ENCODE data around the gene EHHADH. TPM values are rescaled to one million over a fixed set of nuclear protein-coding genes. Genes with fewer than 3 reads are reported as not detected.

Gene EHHADH
- total RNA-seq, 1 experiment from 2014 or later = 10.7 TPM

DNA sequence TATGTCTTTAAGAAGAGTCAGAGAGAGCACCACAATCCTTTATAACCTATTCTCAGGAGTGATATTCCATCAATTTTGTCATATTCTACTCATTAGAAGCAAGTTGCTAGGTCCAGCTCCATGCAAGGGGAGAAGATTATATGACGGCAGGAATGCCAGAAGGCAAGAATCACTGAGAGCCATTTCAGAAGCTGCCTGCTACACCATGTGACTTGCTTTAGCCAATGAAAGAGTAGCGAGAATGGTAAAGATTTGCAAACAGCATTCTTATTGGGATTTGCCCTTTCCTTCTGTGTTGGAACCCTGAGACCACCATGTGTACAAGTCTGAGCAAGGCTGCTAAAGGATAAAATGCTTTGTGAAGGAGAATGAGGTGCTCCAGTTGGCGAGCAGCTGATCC lies 96.5 kb downstream of the EHHADH start (continued):
- TF ChIP-seq SIN3A (IDR thresholded peaks at IDR 0.05; ENCODE audit: low read depth) (no peak), EZH2phosphoT487 (IDR thresholded peaks at IDR 0.05; ENCODE audit: borderline replicate concordance) (no peak), EGR1 (IDR thresholded peaks at IDR 0.05; ENCODE audit: low read depth) (no peak), RAD21 (IDR thresholded peaks at IDR 0.05; ENCODE audit: low read depth) (no peak)

DNA sequence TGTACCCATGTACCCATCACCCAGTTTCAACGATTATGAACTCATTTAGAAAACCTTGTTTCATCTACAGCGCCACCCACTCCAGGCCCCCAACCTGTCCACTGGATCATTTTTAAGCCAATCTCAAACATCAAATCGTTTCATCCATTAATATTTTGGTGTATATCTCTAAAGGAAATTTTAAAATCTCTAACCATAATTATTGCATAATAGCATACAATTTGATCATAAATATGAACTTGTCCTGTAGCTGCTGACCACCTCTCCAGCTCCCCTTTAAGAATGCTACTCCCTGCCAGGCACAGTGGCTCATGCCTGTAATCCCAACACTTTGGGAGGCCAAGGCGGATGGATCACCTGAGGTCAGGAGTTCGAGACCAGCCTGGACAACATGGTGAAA lies 98.2 kb downstream of the EHHADH start:
- peaks cover 23% of the 10 kb centered on the region for H3K27me3 ChIP-seq (ENCODE audit: insufficient read depth, low read length)
- ChIA-PET RAD21 (ENCODE audit: low non-redundant PET in 1 of 2, low total read pairs in 2 of 2, uncharacterized antibody in 2 of 2, unreplicated experiment in 2 of 2) (no interaction called here), POLR2A (no interaction called here), CTCF (no interaction called here)
- no peaks in the 10 kb centered on the region for H3K4me1 ChIP-seq (ENCODE audit: control insufficient read depth in 1 of 2, insufficient read depth in 2 of 2, low read length in 2 of 2)
- H3K9me2 ChIP-seq (ENCODE audit: insufficient read depth) = no peaks in the 10 kb centered on the region
- H3K4me2 ChIP-seq (ENCODE audit: low read length) = no peak overlapping the region
- H4K20me1 ChIP-seq (ENCODE audit: insufficient read depth) = no peaks in the 10 kb centered on the region
- no TSS peak for BruUV-seq (replicated peaks)
- H3K27ac ChIP-seq (ENCODE audit: low read depth, low read length) = no peak overlapping the region
- ATAC-seq (no peak), DNase-seq (ENCODE audit: low read depth, low spot score) (no peak)
- no peaks in the 10 kb centered on the region for H3K79me2 ChIP-seq (ENCODE audit: insufficient read depth, low read length)
- TF ChIP-seq SP1 (IDR thresholded peaks at IDR 0.05; ENCODE audit: low read depth) (no peak), ELF1 (IDR thresholded peaks at IDR 0.05; ENCODE audit: borderline replicate concordance, low read depth) (no peak), EGR1 (IDR thresholded peaks at IDR 0.05; ENCODE audit: low read depth) (no peak), RAD21 (IDR thresholded peaks at IDR 0.05; ENCODE audit: low read depth) (no peak), EZH2 (IDR thresholded peaks at IDR 0.05) (no peak), ZFX (IDR thresholded peaks at IDR 0.05) (no peak), TCF7L2 (IDR thresholded peaks at IDR 0.05; ENCODE audit: borderline replicate concordance, extremely low read depth, insufficient read depth, insufficient read length) (no peak), FOSL1 (IDR thresholded peaks at IDR 0.05; ENCODE audit: low read depth) (no peak), JUND (IDR thresholded peaks at IDR 0.05) (no peak), EZH2phosphoT487 (IDR thresholded peaks at IDR 0.05; ENCODE audit: borderline replicate concordance) (no peak), CEBPB (IDR thresholded peaks at IDR 0.05; ENCODE audit: low read depth) (no peak), SRF (IDR thresholded peaks at IDR 0.05; ENCODE audit: low read depth) (no peak), YY1 (IDR thresholded peaks at IDR 0.05; ENCODE audit: extremely low read depth, insufficient replicate concordance, low read depth, low read length) (no peak)
- TF ChIP-seq, protein P1, sequence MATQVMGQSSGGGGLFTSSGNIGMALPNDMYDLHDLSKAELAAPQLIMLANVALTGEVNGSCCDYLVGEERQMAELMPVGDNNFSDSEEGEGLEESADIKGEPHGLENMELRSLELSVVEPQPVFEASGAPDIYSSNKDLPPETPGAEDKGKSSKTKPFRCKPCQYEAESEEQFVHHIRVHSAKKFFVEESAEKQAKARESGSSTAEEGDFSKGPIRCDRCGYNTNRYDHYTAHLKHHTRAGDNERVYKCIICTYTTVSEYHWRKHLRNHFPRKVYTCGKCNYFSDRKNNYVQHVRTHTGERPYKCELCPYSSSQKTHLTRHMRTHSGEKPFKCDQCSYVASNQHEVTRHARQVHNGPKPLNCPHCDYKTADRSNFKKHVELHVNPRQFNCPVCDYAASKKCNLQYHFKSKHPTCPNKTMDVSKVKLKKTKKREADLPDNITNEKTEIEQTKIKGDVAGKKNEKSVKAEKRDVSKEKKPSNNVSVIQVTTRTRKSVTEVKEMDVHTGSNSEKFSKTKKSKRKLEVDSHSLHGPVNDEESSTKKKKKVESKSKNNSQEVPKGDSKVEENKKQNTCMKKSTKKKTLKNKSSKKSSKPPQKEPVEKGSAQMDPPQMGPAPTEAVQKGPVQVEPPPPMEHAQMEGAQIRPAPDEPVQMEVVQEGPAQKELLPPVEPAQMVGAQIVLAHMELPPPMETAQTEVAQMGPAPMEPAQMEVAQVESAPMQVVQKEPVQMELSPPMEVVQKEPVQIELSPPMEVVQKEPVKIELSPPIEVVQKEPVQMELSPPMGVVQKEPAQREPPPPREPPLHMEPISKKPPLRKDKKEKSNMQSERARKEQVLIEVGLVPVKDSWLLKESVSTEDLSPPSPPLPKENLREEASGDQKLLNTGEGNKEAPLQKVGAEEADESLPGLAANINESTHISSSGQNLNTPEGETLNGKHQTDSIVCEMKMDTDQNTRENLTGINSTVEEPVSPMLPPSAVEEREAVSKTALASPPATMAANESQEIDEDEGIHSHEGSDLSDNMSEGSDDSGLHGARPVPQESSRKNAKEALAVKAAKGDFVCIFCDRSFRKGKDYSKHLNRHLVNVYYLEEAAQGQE (IDR thresholded peaks at IDR 0.05; ENCODE audit: low read depth) = no peak
- TF ChIP-seq, protein P2, sequence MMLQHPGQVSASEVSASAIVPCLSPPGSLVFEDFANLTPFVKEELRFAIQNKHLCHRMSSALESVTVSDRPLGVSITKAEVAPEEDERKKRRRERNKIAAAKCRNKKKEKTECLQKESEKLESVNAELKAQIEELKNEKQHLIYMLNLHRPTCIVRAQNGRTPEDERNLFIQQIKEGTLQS (IDR thresholded peaks at IDR 0.05) = no peak
- TF ChIP-seq, protein P3, sequence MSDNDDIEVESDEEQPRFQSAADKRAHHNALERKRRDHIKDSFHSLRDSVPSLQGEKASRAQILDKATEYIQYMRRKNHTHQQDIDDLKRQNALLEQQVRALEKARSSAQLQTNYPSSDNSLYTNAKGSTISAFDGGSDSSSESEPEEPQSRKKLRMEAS (IDR thresholded peaks at IDR 0.05) = no peak
- TF ChIP-seq, protein P4, sequence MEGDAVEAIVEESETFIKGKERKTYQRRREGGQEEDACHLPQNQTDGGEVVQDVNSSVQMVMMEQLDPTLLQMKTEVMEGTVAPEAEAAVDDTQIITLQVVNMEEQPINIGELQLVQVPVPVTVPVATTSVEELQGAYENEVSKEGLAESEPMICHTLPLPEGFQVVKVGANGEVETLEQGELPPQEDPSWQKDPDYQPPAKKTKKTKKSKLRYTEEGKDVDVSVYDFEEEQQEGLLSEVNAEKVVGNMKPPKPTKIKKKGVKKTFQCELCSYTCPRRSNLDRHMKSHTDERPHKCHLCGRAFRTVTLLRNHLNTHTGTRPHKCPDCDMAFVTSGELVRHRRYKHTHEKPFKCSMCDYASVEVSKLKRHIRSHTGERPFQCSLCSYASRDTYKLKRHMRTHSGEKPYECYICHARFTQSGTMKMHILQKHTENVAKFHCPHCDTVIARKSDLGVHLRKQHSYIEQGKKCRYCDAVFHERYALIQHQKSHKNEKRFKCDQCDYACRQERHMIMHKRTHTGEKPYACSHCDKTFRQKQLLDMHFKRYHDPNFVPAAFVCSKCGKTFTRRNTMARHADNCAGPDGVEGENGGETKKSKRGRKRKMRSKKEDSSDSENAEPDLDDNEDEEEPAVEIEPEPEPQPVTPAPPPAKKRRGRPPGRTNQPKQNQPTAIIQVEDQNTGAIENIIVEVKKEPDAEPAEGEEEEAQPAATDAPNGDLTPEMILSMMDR (IDR thresholded peaks at IDR 0.05 in 2 of 3, conservative IDR thresholded peaks at IDR 0.05 in 1 of 3; ENCODE audit: borderline replicate concordance in 1 of 3, insufficient read depth in 1 of 3, low read depth in 2 of 3, low read length in 2 of 3) = no peak
- TF ChIP-seq, protein P5, sequence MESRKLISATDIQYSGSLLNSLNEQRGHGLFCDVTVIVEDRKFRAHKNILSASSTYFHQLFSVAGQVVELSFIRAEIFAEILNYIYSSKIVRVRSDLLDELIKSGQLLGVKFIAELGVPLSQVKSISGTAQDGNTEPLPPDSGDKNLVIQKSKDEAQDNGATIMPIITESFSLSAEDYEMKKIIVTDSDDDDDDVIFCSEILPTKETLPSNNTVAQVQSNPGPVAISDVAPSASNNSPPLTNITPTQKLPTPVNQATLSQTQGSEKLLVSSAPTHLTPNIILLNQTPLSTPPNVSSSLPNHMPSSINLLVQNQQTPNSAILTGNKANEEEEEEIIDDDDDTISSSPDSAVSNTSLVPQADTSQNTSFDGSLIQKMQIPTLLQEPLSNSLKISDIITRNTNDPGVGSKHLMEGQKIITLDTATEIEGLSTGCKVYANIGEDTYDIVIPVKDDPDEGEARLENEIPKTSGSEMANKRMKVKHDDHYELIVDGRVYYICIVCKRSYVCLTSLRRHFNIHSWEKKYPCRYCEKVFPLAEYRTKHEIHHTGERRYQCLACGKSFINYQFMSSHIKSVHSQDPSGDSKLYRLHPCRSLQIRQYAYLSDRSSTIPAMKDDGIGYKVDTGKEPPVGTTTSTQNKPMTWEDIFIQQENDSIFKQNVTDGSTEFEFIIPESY (IDR thresholded peaks at IDR 0.05; ENCODE audit: extremely low read depth, insufficient replicate concordance, low read length) = no peak
- H2AFZ ChIP-seq (ENCODE audit: low read depth, low read length, poor library complexity, severe bottlenecking) = no peak overlapping the region
- no peak overlapping the region for H3K9ac ChIP-seq (ENCODE audit: low read length)
- no peaks in the 10 kb centered on the region for H3K36me3 ChIP-seq (ENCODE audit: control insufficient read depth in 1 of 2, insufficient read depth in 2 of 2, low read length in 2 of 2)
- intact Hi-C loops (cut with micrococcal nuclease) = no loop called here
- H3K4me3 ChIP-seq (replicated peaks in 1 of 2; ENCODE audit: low read depth in 1 of 2, low read length in 2 of 2) = no peak overlapping the region
- no peaks in the 10 kb centered on the region for H3K9me3 ChIP-seq (ENCODE audit: control insufficient read depth in 1 of 2, insufficient read depth in 1 of 2, low read depth in 1 of 2, low read length in 2 of 2)

Data from HCT116 (cell line).